Caki2 (cell line): ENCODE measurements around the gene MAN1A1. TPM values are rescaled to one million over a fixed set of nuclear protein-coding genes. Genes with fewer than 3 reads are reported as not detected.

Experiments
- DNase-seq: peaks from one replicate; pipeline ENCODE4 v3.0.0-alpha.2; 2015; ENCODE audit warnings: low read depth
- in situ Hi-C: cut with HindIII; loops from 2 replicates; pipeline ENCODE4 v1.10.0; 2016; ENCODE audit warnings: low sequenced_read_pairs, low pct_unique_long_range_greater_than_20kb, mixed read lengths
- total RNA-seq: library from RNA; depleted of rRNA; stranded (reverse); fragments of >200 nt; shearing (Covaris generic); gene quantifications from 2 replicates; pipeline ENCODE4 v1.2.3, GENCODE V29; 2014; ENCODE audit warnings: low replicate concordance

The MAN1A1 gene
- total RNA-seq, 1 experiment from 2014 or later, result 1.2 TPM

DNA sequence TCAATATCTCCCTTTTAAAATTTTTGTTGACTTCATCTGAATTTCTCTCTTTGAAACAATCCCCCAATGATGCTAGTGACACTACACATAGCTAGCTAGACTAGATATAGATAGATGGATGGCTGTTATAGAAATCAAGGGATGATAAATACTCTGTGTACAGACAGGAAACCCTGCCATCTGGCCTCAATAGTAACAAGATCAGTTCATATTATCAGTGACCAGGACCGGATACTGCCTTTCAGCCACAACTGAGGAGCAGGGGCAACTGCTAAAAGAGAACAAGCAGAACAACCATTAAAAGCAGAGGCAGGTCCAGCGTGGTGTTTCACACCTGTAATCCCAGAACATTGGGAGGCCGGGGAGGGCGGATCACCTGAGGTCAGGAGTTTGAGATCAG is 152.8 kb downstream of the MAN1A1 start:
- in situ Hi-C loops, result no loop called here
- DNase-seq, result no peak

- no peak for DNase-seq
- in situ Hi-C loops, result no loop called here
Measured at GRCh38 chr6:119195848-119196247, 153.7 kb downstream of the MAN1A1 start.

- no peak for DNase-seq
- in situ Hi-C loops, result no loop called here
Measured at GRCh38 chr6:119195204-119195603, 154.4 kb downstream of the MAN1A1 start.

DNA sequence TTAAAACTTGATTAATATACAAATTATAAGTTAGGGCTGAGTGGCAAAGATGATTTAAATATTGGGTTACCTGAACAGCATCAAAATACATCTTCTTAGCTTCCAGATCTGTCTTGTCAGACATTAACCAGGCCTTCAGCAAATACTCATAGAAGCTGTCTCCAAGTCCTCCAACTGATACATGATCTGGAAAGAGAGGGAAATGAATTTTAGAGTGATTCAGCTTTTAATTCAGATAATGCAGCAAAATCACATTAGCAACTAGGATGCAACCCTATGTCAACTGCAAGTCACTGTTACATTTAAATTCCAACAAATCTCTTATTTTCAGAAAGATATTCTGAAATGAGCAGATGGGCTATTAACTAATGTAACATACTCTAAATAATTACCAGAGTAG is 155.9 kb downstream of the MAN1A1 start:
- DNase-seq, result no peak
- in situ Hi-C loops, result no loop called here

- DNase-seq, result no peak
- in situ Hi-C loops, result no loop called here
Measured at GRCh38 chr6:119192200-119192599, 157.4 kb downstream of the MAN1A1 start.

DNA sequence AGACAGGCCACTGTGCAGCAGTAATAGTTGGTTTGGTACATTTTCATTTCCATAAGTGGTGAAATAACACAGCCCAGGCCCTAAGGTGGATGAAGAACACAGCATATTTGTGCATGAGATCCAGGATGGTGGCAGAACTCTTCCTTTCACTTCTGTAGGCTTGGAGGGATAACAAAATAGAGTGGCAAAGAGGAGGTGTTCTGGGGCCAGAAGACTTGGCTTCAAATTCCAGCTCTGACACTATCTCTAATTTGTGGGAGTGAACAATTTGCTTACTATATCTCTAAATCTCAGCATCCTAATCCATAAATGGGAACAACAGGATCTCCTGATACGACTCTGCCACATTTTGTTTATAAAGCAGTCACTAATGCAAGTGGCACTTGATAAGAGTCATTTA is 159.4 kb downstream of the MAN1A1 start:
- in situ Hi-C loops, result no loop called here
- DNase-seq, result no peak

- no peak for DNase-seq
- in situ Hi-C loops, result no loop called here
Measured at GRCh38 chr6:119189498-119189897, 160.1 kb downstream of the MAN1A1 start.

DNA sequence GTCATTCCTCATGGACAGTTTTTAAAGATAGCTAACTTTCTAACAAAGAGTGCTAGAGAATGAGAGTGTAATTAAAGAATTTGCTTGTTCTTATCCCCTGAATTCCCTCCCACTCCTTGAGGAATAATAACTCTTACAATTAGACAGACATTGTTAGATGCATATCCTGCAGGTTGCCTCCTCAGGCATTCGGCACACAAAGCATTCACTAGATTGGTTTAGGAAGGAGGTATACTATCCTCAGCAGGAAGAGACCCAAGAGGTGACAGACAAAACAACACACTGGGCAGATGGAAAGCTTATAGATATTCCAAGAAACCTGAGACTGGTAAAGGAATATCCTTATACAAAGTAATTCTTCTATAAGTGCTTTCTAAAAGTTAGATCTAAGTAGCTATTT is 162.0 kb downstream of the MAN1A1 start:
- in situ Hi-C loops, result no loop called here

DNA sequence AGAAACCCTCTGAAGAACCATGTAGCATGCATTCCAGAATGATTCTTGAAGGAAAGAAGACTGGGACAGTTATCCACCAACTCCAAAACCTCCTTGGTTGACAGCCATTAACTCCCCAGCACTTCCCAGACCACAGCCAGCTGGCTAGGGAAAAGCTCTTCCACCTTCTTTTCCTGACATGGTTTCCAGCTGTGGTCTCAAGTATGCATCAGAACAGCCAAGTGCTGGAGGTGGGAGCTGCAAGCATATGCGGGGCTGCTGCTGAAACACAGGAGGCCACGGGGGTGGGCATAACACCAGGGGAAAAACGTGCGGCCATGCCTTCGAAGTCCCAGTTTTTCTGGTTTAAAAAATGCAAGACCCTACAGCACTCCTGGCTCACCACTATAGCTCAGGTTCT is 163.1 kb downstream of the MAN1A1 start:
- in situ Hi-C loops, result no loop called here

More for the DNA sequence above, 162.0 kb downstream of the MAN1A1 start:
- no peak for DNase-seq

DNA sequence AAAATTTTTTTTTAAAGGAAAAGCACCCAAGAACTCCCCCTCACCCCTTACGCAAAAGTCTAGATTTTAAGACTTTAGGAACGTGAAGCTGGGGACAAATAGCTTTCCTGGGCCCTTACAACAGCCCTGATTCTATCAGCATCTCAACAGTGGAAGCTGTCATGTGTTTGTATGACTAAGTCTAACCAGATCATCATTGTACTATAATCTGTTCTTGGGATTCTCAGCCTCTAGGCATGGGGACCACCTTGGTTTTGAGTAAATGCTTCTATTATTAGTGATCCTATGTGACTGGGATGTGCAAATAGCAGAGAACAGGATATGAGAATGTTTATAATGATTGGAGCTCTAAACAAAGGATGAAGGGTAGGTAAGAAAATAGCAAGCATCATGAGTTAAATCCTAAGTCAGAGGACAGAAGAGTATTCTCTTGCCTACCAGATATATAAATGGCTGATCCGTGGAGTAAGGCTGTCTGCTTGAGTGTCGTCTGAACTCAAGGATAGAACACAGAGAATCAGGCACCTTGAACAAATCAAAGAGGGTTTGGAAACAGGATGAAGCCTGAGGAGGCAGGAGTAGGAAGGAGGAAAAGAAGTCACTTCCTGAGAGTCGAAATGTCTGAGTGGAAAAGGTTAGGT is 165.4 kb downstream of the MAN1A1 start:
- no peak for DNase-seq
- in situ Hi-C loops, result no loop called here

More for the DNA sequence above, 163.1 kb downstream of the MAN1A1 start:
- no peak for DNase-seq

- no peak for DNase-seq
- in situ Hi-C loops, result no loop called here
Measured at GRCh38 chr6:119183457-119183856, 166.1 kb downstream of the MAN1A1 start.

DNA sequence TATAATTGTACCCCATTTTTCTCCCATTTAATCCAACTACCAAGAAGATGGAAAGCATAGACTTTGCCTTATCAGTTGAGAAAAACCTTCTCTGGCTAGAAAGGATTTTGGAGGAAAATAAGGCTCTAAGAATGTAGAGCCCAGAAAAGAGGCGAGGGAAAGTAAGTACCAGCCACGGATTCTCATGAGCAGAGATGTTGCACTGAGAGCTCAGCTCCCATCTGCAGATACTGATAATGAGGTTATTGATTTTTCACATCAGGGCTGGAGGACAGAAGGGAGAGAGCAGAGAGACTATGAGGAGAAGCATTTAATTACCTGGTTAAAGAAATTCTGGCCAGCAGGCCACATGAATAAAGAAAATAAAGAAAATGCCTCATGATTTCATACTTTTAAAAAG is 166.7 kb downstream of the MAN1A1 start:
- in situ Hi-C loops, result no loop called here
- no peak for DNase-seq

DNA sequence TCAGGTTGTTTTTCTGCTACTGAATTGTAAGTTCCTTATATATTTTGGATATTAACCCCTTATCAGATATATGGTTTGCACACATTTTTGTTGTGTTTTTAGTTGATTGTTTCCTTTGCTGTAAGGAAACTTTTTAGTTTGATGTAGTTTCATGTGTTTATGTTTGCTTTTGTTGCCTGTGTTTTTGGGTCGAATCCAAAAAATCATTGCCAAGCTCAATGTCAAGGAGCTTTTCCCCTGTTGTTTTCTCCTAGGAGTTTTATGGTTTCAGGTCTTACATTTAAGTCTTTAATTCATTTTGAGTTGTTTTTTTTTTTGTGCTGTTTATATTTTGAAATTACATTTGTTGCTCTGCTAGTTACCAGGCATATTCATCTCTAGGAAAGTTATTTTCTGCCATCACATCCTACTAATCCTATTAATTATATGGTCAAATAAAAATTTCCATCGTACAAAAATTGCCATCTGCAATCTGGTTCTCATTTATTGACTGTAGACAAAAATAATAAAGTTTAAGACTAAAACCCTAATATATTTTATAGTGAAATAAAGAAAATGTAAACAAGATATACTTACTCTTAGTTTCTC is 167.3 kb downstream of the MAN1A1 start:
- in situ Hi-C loops, result no loop called here
- no peak for DNase-seq

DNA sequence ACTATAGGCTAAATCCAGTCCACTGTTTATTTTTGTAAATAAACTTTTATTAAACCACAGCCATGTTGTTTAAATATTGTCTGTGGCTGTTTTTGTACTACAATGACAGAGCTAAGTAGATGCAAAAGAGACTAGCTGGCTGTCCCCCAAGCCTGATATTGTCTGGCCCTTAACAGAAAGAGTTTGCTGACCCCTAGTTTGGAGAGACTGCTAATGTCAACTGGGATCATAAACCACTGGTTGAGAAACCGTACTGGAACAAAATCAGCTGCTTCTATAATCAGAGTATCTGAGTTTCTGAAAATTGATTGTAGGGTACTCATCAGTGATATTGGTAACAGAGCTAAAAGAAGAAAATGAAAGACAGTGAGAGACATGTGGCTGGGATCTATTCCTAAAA is 168.5 kb downstream of the MAN1A1 start:
- no peak for DNase-seq

GRCh38 chr6:119179842-119180241 is 169.7 kb downstream of the MAN1A1 start:
- in situ Hi-C loops, result no loop called here
- no peak for DNase-seq

More for the DNA sequence above, 168.5 kb downstream of the MAN1A1 start:
- in situ Hi-C loops, result no loop called here

- in situ Hi-C loops, result no loop called here
- no peak for DNase-seq
Measured at GRCh38 chr6:119179062-119179461, 170.5 kb downstream of the MAN1A1 start.

GRCh38 chr6:119176445-119176844 is 173.1 kb downstream of the MAN1A1 start:
- in situ Hi-C loops, result no loop called here
- no peak for DNase-seq

GRCh38 chr6:119174879-119175817 is 174.4 kb downstream of the MAN1A1 start:
- no peak for DNase-seq
- in situ Hi-C loops, result no loop called here

GRCh38 chr6:119174085-119174445 is 175.5 kb downstream of the MAN1A1 start:
- DNase-seq, result no peak
- in situ Hi-C loops, result no loop called here
